IPS-18c (cell line): ENCODE results near the gene EZH1.
"Not testable (repeated sequence)": the region's sequence is repeated elsewhere in the genome, so short reads cannot be mapped to it uniquely, and the experiment has no call there.

Experiments used
- H3K4me3 ChIP-seq: 2 replicates; pipeline ENCODE4 v1.7.0; 2013; ENCODE audit warnings: low read depth, mild to moderate bottlenecking, low read length, moderate library complexity; ENCODE audit not compliant: insufficient read depth
- H3K9me3 ChIP-seq: one replicate; pipeline ENCODE4 v1.6.1; 2013; ENCODE audit warnings: mild to moderate bottlenecking, low read length, moderate library complexity; ENCODE audit not compliant: control insufficient read depth, insufficient read depth

EZH1 gene

DNA sequence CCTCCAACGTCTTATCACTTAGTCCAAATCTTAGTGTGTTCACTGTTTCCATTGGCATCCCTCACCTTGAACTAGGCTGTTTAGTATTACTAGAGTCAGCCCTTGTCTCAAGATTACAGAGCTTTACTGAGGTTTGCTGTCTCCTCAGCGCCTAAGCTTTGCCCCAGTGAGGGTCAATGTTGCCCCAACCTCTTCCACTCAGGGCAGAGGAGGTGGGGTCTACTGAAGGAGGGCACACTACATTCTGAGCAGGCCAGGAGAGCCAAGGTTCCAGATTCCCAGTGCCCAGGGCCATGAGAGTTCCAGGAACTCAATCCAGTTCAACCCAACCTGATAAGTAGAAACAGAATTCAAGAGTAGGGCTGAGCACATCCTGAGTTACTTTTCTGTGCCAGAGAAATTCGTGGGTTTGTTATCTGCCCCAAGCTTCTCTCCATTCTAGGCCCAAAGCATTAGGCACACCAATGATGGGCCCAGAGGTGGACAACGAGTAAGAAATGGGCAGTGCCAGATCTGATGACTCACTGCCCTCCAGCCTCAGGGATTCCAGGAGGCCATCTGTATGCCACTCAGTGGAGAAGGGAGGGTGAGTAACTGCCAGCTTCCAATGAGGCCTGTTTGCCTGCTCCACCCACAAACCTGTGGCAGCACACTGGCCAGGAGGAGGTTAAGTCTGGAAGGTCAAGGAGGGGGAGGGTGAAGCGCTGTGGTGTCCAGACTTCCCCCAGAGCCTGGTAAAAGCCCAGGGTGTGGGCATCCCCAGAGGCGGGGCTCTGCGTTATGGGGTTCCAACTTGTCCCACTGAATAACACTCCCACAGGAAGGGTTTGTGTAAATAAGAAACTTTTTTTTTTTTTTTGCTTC lies 77.5 kb downstream of the EZH1 start:
- Histone ChIP-seq H3K4me3 (no peak overlapping the region), H3K9me3 (no peaks in the 10 kb centered on the region)

GRCh38 chr17:42666126-42666525 lies 78.7 kb downstream of the EZH1 start:
- H3K9me3 ChIP-seq, H3K4me3 ChIP-seq: not testable (repeated sequence)

- H3K9me3 ChIP-seq, result no peaks in the 10 kb centered on the region
- no peak overlapping the region for H3K4me3 ChIP-seq
Measured at GRCh38 chr17:42665581-42666001, 79.2 kb downstream of the EZH1 start.

GRCh38 chr17:42660692-42661345 lies 84.0 kb downstream of the EZH1 start:
- no peaks in the 10 kb centered on the region for H3K9me3 ChIP-seq
- H3K4me3 ChIP-seq, result no peak overlapping the region

DNA sequence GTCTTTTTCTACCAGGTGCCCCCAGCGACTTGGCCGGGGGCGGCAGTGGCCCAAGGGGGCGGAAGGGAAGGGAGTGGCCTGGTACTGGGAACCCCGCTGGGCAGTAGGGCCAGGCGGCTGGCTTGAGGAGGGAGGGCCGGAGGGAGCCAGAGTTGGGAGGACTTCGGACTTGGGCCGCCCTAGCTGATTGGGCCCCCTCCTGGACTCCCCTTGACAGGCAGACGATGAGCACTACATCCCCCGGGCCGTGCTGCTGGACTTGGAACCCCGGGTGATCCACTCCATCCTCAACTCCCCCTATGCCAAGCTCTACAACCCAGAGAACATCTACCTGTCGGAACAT lies 84.9 kb downstream of the EZH1 start:
- peak overlapping the region; percentile 83; the same call in 1 of the 2 replicates for H3K4me3 ChIP-seq
- H3K9me3 ChIP-seq, result not testable (repeated sequence)

- Histone ChIP-seq H3K4me3 (peak within 1 kb of the TSS; percentile 83), H3K9me3 (no peaks in the 10 kb centered on the region)
Measured at GRCh38 chr17:42659079-42659931, 85.5 kb downstream of the EZH1 start, which contains the start of gene TUBG2. Gene TUBG2, plus strand, starts transcription at chr17:42659284. Its CDS starts 220 bp downstream, at chr17:42659504.

DNA sequence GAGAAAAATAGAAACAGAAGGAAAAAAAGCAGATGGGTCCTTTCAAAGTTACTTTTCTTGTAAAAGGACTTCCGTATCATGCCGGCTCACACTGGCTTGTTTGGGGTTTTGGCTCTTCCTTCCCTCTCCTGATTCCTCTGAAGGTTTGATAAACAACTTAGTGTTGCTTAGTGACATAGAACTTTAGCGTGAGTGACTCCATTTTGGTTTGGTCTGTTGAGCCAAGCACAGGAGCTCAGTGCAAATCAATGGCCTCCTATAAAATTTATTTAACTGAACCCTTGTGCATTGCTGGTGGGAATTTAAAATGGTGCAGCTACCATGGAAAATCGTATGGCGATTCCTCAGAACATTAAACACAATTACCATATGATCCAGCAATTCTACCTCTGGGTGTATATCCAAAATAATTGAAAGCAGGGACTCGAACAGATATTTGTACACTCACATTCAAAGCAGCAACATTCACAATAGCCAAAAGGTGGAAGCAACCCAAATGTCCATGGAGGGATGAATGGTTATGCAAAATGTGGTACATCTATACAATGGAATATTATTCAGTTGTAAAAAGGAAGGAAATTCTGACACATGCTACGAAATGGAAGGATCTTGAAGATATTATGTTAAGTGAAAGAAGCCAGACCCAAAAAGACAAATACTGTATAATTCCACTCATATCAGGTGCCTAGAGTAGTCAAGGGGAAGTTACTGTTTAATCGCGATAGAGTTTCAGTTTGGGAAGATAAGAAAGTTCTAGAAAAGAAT lies 86.8 kb downstream of the EZH1 start:
- H3K9me3 ChIP-seq, result no peaks in the 10 kb centered on the region
- no peak overlapping the region for H3K4me3 ChIP-seq

- Histone ChIP-seq H3K9me3 (no peaks in the 10 kb centered on the region), H3K4me3 (no peak overlapping the region)
Measured at GRCh38 chr17:42655528-42655927, 89.3 kb downstream of the EZH1 start.

DNA sequence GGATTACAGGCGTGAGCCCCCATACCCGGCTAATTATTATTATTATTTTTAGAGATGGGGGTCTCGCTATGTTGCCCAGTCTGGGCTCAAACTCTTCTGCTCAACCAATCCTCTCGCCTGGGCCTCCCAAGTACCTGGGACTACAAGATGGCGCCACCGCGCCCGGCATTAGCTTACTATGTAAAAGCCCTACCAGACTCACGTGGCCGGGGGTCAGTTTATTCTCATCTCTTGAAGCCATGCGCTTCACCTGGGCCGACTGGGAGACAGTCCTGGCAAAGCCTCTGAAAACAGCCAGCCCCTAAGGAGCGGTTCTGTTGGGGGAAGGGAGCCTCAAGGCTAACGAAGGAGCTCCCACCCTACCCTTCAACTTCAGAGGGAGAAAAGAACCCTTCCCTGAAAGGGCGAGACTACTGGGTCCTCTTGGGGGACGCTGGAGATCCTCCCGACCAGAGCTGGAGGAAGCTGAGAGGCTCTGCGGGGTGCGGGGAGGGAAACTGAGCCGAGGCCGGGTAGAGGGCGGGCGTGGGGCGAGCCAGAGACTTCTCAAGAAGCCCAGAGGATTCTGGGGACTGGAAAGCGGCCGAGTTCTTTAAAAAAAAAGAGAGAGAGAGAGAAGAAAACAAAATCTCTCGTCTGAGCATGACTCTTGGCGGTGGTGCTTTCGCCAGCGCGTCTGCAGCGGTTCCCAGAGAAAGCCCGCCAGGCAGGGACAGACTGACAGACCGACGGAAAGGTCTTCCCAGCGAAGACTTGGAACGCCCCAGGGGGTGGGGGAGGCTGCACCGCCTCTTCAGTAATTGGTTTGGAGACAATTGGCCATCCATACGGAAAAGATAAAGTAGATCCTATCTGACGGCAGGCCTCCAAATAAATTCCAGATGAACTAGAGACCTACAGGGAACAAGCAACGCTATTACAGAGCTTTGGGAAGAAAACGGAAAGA lies 91.4 kb downstream of the EZH1 start:
- Histone ChIP-seq H3K4me3 (peak overlapping the region; percentile 52), H3K9me3 (no peaks in the 10 kb centered on the region)

GRCh38 chr17:42651392-42651791 lies 93.4 kb downstream of the EZH1 start:
- Histone ChIP-seq H3K9me3 (no peaks in the 10 kb centered on the region), H3K4me3 (no peak overlapping the region)
